Endodermal cell (in vitro differentiated cells): ENCODE data around the gene DENND1A. TPM values are rescaled to one million over a fixed set of nuclear protein-coding genes. Genes with fewer than 3 reads are reported as not detected.

ENCODE experiments used
- DNase-seq: peaks from one replicate; pipeline ENCODE4 v3.0.0-alpha.2; 2017
- H3K27ac ChIP-seq: 2 replicates; pipeline ENCODE4 v1.5.1; 2013; ENCODE audit warnings: mild to moderate bottlenecking, low read depth, low read length, moderate library complexity
- H3K27me3 ChIP-seq: 2 replicates; pipeline ENCODE4 v1.6.1; 2013; ENCODE audit warnings: mild to moderate bottlenecking, low read length, moderate library complexity; ENCODE audit not compliant: insufficient read depth, control insufficient read depth, poor library complexity, severe bottlenecking
- H3K36me3 ChIP-seq: 2 replicates; pipeline ENCODE4 v1.7.0; 2013; ENCODE audit warnings: mild to moderate bottlenecking, low read length, moderate library complexity; ENCODE audit not compliant: control insufficient read depth, insufficient read depth
- H3K4me1 ChIP-seq: one replicate; pipeline ENCODE4 v1.7.0; 2013; ENCODE audit warnings: low read length; ENCODE audit not compliant: control insufficient read depth, insufficient read depth
- H3K4me3 ChIP-seq: 2 replicates; pipeline ENCODE4 v1.5.1; 2013; ENCODE audit warnings: mild to moderate bottlenecking, low read length, moderate library complexity
- H3K9ac ChIP-seq: 2 replicates; pipeline ENCODE4 v1.6.1; 2013; ENCODE audit warnings: mild to moderate bottlenecking, low read length, moderate library complexity; ENCODE audit not compliant: poor library complexity, severe bottlenecking; ENCODE audit errors: extremely low read depth
- H3K9me3 ChIP-seq: 2 replicates; pipeline ENCODE4 v1.6.1; 2013; ENCODE audit warnings: mild to moderate bottlenecking, low read length, moderate library complexity; ENCODE audit not compliant: control insufficient read depth
- H3K27ac Mint-ChIP-seq: 2 replicates; pipeline ENCODE4 v1.8.0; 2020; ENCODE audit warnings: mixed read lengths
- H3K27me3 Mint-ChIP-seq: 2 replicates; pipeline ENCODE4 v1.8.0; 2021; ENCODE audit warnings: mild to moderate bottlenecking, mixed read lengths; ENCODE audit not compliant: insufficient read depth
- H3K36me3 Mint-ChIP-seq: 2 replicates; pipeline ENCODE4 v1.8.0; 2020; ENCODE audit warnings: low read depth, mixed read lengths
- H3K4me1 Mint-ChIP-seq: 2 replicates; pipeline ENCODE4 v1.8.0; 2020; ENCODE audit warnings: mixed read lengths
- H3K4me3 Mint-ChIP-seq: 2 replicates; pipeline ENCODE4 v1.8.0; 2020; ENCODE audit warnings: mild to moderate bottlenecking, moderate library complexity, mixed read lengths
- H3K9me3 Mint-ChIP-seq: 2 replicates; pipeline ENCODE4 v1.8.0; 2020; ENCODE audit warnings: mild to moderate bottlenecking, mixed read lengths
- CTCF ChIP-seq: fragments of 200-600 bp; sonication (generic); conservative IDR thresholded peaks from 2 replicates; pipeline ENCODE4 v1.5.0; 2021; ENCODE audit warnings: antibody characterized with exemption, mild to moderate bottlenecking
- WGBS, 2 experiments: methylation state at CpG; one replicate each; pipeline versions ENCODE4 v1.1.5 to v1.1.7; 2013; ENCODE audit warnings: missing lambda C conversion rate in 2 of 2, mixed read lengths in 1 of 2; ENCODE audit not compliant: insufficient coverage in 1 of 2, insufficient read length in 1 of 2; 5-methylcytosine and 5-hydroxymethylcytosine counted together
- total RNA-seq, 2 donors: library from RNA; stranded (reverse); fragmentation: NEBNext Ultra II Directional in 1 of 2; extraction: Animal tissue kit (Norgen Biotek cat#: 25700) in 1 of 2; gene quantifications; 2 replicates in 1 of 2; 3 replicates in 1 of 2; pipeline ENCODE4 v1.2.1, GENCODE V29; 2021

The DENND1A gene
- total RNA-seq, 2 donors from 2014 or later, result 29.5 to 38.4 TPM

- Histone ChIP-seq H3K9ac (no peak overlapping the region), H3K36me3 (no peaks in the 10 kb centered on the region), H3K4me1 (no peaks in the 10 kb centered on the region), H3K9me3 (peaks cover 6% of the 10 kb centered on the region), H3K27me3 (no peaks in the 10 kb centered on the region), H3K27ac (no peak overlapping the region), H3K4me3 (no peak overlapping the region)
- Mint-ChIP-seq H3K4me1 (peaks cover 13% of the 10 kb centered on the region), H3K27me3 (no peaks in the 10 kb centered on the region), H3K9me3 (peaks cover 6% of the 10 kb centered on the region), H3K4me3 (no peak overlapping the region), H3K27ac (no peak overlapping the region), H3K36me3 (peaks cover 29% of the 10 kb centered on the region)
- TF ChIP-seq CTCF, result no peak
- WGBS, 2 experiments, result 80 to 87% methylated on average over 17 to 20 of the region's 20 CpGs
- DNase-seq, result peak; percentile 53
These were observed 504.6 kb downstream of the DENND1A start for GRCh38 chr9:123425261-123425821.

- Mint-ChIP-seq H3K4me1 (peaks cover 13% of the 10 kb centered on the region), H3K36me3 (peaks cover 26% of the 10 kb centered on the region), H3K4me3 (no peak overlapping the region), H3K27me3 (no peaks in the 10 kb centered on the region), H3K27ac (no peak overlapping the region), H3K9me3 (peaks cover 6% of the 10 kb centered on the region)
- Histone ChIP-seq H3K9me3 (peaks cover 6% of the 10 kb centered on the region), H3K4me1 (no peaks in the 10 kb centered on the region), H3K27ac (no peak overlapping the region), H3K9ac (no peak overlapping the region), H3K36me3 (peaks cover 3% of the 10 kb centered on the region), H3K4me3 (no peak overlapping the region), H3K27me3 (no peaks in the 10 kb centered on the region)
- WGBS, 2 experiments, result 83 to 90% methylated on average over 3 to 5 of the region's 6 CpGs
- peak; percentile 36 for DNase-seq
- no peak for TF ChIP-seq CTCF
These were observed 505.2 kb downstream of the DENND1A start for GRCh38 chr9:123424552-123425225.

- Histone ChIP-seq H3K27me3 (no peaks in the 10 kb centered on the region), H3K9me3 (peaks cover 3% of the 10 kb centered on the region), H3K9ac (no peak overlapping the region), H3K27ac (no peak overlapping the region), H3K36me3 (peaks cover 4% of the 10 kb centered on the region), H3K4me1 (no peaks in the 10 kb centered on the region), H3K4me3 (no peak overlapping the region)
- peak; percentile 35 for DNase-seq
- 94% methylated on average over 4 to 5 of the region's 5 CpGs for WGBS, 2 experiments
- H3K4me3 Mint-ChIP-seq, result no peak overlapping the region
- TF ChIP-seq CTCF, result no peak
- H3K27ac Mint-ChIP-seq, result no peak overlapping the region
- no peaks in the 10 kb centered on the region for H3K27me3 Mint-ChIP-seq
- peaks cover 22% of the 10 kb centered on the region for H3K36me3 Mint-ChIP-seq
- H3K9me3 Mint-ChIP-seq, result peaks cover 5% of the 10 kb centered on the region
- peaks cover 13% of the 10 kb centered on the region for H3K4me1 Mint-ChIP-seq
These were observed 505.8 kb downstream of the DENND1A start for GRCh38 chr9:123424131-123424530.
